ENCODE data around the gene IL27RA.

DNA sequence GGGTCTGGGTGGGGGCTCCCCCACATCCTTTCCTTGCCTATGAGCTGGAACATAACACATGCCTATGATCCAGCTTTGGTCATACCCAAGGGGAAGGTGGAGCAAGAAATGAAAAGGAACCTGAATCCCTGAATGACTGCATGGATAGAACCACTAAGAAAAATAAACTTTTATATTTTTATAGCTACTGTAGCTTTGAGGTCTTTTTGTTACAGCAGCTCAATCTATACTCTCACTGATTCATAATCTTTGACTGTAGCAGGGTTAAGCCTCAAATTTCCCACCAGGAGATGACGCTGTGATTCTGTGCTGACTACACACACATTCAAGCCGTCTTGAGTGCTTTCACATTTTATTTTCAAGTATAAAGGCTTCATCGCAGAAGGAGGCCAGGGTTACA, 21.5 kb downstream of the IL27RA start:
- TF ChIP-seq, protein P1, sequence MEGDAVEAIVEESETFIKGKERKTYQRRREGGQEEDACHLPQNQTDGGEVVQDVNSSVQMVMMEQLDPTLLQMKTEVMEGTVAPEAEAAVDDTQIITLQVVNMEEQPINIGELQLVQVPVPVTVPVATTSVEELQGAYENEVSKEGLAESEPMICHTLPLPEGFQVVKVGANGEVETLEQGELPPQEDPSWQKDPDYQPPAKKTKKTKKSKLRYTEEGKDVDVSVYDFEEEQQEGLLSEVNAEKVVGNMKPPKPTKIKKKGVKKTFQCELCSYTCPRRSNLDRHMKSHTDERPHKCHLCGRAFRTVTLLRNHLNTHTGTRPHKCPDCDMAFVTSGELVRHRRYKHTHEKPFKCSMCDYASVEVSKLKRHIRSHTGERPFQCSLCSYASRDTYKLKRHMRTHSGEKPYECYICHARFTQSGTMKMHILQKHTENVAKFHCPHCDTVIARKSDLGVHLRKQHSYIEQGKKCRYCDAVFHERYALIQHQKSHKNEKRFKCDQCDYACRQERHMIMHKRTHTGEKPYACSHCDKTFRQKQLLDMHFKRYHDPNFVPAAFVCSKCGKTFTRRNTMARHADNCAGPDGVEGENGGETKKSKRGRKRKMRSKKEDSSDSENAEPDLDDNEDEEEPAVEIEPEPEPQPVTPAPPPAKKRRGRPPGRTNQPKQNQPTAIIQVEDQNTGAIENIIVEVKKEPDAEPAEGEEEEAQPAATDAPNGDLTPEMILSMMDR (IDR thresholded peaks at IDR 0.05; ENCODE audit: extremely low read depth in 1 of 2, insufficient read depth in 1 of 2, low read depth in 1 of 2, low read length in 2 of 2), result no peak
- TF ChIP-seq MYC (IDR thresholded peaks at IDR 0.05; ENCODE audit: low read depth, low read length), result no peak
- no peak for TF ChIP-seq POLR2AphosphoS5 (IDR thresholded peaks at IDR 0.05; ENCODE audit: insufficient read depth, low read depth, low read length)
- no peak for TF ChIP-seq POLR2A (IDR thresholded peaks at IDR 0.05; ENCODE audit: low read depth, low read length)
- no peak for TF ChIP-seq GATA2 (IDR thresholded peaks at IDR 0.05; ENCODE audit: insufficient read depth, insufficient read length, low read depth, low read length)
- TF ChIP-seq FOS (IDR thresholded peaks at IDR 0.05; ENCODE audit: borderline replicate concordance, insufficient read depth, low read length), result no peak

Data from endothelial cell of umbilical vein (primary cell).